Activated CD4-positive, CD25-positive, alpha-beta regulatory T cell treated with anti-CD3 and anti-CD28 coated beads, Interleukin-2, amount 50 U/mL, for 72 hours (primary cell): Measurements from ENCODE around the gene RERE.

Experiments used
- DNase-seq: peaks from one replicate; pipeline ENCODE4 v3.0.0; 2021

Gene RERE

DNA sequence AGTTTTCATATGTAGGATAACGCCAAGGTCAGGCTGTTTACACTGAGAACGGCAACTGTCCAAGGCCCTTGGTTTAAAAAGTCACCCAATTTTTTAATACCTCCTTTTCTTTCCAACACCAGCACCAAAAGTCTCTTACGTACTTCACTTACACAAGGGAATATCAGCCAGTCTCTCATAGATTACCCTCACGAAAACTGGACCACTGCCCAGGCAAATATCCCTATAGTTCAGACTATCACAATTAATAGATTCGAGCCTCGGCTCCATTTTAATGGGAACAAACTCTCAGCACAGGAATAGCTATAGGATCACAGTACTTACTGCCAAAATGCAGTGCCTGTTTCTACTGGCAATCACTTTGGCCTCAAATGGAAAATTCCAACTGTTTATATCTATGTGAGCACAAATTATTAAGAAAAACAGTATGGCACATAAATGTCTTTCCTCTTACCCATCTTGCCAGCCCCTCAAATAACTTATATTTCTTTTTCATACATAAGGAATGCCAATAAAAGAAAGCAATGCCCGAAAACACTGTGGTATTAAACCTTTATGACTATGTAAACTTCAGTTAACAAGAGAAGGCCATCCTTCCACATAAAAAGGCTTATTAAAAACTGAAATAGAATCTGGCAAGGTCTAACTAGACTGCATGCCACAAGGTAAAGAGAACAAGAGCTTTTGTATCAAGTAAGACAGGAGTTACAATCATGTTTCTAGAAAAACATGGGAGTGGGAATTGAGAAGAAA is 401.7 kb downstream of the RERE start:
- no peak for DNase-seq

DNA sequence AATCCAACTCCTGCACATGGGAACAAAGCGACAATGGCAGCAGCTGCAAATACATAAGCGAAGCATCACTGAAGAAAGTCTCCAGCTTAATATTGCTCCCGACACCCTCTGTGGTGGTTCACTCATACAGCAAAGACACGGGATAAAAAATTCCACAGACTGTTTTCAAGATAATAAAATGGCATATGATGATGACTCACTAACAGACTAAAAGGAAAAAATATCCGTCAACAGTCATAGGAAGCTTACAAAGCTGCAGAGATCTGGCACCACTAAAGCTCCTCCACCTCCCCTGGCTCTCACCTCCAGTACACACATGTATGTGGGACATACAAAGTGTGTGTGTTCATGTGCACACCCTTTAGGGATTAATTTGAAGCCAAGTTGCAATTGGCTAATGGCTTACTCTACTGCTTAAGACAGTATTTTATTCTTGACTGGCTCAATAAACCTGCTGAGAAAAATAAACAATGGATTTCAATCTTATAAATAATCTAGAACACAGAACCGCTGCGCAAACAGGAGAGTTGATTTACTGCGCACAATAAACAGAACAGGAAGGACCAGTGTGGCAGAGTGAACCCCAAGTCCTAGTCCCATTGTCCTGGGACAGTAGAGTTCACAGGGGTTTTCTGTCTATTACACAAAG is 405.1 kb downstream of the RERE start:
- no peak for DNase-seq

DNA sequence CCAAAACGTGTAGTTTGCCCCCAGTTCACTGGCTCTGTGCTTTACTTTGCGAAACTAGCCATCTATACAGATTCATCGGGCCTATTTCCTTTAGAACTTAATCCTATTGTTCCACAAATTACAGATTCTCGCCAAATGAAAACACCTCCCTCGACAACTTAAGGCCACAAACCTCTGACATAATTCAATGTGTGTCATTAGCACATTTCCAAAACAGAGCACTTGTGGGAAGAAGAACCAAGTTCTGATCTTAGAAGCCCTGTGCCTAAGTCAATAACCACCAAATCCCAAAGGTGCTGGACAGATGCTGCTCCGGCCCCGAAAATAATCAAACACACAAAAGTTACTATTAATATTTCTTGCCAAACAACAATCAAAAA is 405.6 kb downstream of the RERE start:
- DNase-seq: no peak

DNA sequence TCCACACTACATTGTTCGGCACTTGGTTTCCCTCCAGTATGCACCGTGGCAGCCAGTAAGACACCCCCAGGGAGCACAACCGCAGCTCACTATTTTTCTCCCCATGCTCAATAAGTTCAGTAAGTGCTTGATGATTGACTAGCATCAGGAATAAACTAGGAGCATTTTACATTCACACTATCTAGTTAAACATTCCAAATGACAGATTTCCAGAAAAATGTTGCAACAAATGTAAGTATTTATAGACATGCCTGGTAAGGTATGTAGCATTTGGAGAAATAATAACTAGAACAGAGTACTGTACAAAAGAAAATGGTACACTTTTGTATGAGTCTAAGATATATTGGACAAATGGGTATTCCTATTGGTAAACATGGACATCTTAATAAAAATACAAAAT is 406.6 kb downstream of the RERE start:
- no peak for DNase-seq

DNA sequence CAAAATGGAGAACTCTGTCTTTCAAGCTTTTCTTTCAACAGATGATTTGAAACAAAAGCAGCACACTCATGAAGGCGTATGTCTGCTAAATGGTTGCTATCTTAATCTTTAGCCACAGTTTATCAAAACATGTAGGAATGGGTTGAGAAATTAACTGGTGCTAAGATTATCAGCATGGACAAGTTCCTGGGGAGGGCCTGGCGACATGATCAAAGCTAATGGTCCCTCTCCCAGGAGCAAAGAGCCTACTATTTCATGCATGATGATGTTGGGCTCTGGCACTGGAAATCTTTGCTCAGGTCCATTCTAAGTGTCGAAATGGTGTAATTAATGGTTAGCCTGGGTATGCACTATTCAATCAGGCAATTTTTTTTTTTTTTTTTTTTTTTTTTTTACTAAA is 407.8 kb downstream of the RERE start:
- no peak for DNase-seq

DNA sequence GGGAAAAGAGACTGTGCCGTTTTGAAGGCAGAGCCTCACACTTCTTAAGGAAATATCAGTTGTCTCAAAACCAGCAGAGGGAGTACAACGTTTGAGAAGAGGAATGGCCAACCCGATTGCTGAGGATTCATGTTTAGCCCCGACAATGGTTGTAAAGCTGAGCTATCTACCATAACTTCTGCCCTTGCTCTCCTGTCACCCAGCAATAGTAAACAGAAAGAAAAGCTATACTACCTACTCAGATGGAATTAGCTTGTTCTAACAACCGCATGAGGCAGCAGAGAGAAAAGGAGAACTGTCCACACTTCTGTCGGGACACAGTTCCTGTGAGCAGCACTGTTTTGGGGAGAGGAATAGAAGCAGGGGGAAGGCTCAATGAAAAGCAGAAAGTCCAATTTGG is 408.3 kb downstream of the RERE start:
- no peak for DNase-seq

DNA sequence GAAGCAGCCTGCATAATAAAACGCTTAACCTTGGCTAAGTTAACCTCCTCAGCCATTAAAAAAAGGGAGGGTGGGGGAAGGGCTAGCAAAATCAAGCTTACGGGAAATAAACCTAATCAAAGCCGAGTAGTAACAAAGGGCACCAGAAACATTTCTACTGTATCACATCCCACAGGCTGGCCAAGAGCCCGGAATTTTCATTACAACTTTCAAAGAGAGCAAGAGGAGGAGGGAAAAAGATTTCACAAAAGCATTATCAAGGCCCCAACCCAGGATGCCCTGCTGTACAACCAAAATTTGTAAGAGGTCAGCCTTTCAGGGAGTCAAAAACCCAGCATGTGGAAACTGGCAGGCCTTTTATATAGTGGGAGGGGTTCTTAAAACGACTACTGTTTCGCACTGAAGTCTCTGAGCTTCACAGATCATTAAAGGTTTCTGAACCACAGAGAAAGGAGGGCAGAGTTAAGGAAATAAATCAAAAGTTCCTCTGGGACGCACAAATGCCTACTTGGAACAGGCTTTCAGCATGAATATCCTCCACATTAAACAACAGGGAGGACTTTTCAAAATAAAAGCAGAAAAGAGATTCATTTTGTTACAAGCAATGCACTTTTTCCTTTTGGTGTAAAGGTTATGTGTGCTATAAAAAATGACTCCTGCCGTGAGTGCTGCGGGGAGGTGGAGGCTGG is 409.1 kb downstream of the RERE start:
- DNase-seq: no peak

DNA sequence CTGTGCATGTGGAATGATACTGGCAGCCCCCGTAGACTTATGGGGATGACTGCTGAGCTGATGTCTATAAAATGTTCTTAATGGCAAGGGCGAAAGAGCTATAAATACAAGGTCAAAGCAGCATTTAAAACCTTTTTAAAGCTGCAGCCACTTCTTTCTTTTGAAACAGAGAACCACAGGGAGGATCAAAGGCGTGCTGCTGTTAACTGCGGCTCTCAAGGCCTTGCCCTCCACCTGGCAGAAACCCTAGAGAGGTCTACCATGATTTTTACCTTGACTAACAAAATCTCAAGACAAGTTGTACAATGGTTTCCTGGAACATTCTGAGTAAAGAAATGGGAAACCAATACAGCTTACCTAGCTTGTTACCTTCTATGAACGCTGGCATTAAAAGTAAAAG is 409.8 kb downstream of the RERE start:
- no peak for DNase-seq

DNA sequence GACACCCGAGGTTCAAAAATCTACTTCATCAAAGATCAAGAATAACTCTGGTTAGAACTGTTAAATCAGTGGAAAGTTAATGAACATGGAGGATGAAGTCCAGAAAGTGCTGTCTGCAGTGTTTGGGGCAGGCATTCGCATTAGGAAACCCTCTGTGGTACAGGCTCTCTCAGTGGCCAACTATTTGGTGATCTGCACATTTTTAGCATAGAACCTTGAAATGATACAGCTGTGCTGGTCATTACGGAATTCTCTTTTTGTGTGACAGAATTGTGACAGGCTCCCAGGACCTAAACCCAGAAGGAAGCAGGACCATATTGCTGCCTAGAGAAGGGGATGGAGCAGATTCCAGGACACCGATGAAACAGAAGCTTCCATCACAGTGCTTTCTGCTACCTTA is 410.5 kb downstream of the RERE start:
- DNase-seq: no peak

DNA sequence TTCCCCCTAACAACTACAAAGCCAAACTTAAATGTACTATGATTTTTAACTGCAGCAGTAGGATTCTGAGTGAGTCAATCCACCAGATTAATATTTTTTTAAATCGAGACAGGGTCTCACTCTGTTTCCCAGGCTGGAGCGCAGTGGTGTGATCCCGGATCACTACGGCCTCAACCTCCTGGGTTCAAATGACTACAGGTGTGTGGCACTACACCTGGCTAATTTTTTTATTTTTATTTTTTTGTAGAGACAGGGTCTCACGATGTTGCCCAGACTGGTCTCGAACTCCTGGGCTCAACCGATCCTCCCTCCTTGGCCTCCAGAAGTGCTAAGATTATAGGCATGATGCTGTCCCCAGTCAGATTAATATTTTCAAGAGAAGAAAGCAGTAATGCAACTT is 411.4 kb downstream of the RERE start:
- no peak for DNase-seq

DNA sequence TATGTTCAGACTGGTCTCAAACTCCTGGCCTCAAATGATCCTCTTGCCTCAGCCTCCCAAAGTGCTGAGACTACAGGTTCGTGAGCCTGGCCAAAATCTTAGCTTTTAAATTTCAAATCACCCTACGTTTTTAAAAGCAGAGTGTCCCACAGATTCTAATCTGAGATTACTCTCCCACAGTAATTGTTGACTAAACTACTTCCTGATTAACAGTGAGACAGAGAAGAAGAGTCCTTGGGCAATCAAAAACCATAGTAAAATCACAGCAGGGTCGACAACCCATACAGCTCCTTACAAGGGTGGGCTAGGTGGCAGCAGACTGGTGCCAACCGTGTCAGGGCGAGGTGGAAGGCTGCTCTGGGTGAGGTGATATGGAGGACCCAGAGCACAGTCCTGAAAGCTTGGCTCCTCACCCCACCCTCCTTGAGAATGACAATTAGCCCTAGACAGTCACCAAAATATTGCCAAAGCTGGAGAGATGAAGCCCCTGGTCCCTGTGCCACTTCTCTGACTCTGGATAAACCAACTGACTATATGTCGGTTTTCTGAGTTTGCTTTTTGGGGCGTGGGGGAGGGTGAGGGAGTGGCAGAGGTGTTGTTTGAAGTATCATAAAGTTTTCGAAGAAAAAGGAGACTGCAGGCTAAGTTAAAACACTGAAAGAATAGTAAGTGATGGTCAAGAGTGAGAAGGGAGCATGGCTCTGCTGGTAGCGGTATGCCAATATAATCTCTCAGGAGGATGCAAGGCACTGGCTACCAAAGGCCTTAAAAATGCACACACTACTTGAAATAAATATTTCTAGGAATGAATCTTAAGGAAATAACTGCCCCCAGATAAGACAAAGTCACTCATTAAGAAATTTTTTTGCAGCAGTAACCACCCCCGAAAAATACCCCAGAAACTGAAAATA is 412.7 kb downstream of the RERE start:
- DNase-seq: no peak

DNA sequence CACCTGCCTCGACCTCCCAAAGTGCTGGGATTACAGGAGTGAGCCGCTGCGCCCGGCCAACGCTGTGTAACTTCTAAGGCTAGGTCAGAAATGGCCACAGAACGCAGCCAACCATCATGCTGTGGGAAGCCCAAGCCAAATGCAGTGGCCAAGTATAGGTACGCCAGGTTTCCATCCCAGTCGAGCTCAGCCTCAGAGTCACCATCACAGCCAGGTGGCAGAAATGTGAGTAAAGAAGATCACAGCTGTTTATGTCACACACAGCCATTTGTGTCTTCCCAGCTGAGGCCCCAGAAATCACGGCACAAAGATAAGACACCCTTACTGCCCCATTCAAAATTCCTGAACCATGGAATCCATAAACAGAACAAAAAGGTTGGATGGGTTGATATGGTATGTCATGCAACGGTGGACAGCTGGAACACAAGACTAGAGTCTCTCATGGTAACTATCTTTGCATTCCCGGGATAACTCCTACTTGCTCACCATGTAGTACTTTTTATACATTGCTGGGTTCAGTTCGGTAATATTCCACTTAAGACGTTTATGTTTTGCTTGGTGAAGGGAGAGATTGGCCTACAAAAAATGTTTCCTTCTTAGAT is 415.2 kb downstream of the RERE start:
- no peak for DNase-seq

DNA sequence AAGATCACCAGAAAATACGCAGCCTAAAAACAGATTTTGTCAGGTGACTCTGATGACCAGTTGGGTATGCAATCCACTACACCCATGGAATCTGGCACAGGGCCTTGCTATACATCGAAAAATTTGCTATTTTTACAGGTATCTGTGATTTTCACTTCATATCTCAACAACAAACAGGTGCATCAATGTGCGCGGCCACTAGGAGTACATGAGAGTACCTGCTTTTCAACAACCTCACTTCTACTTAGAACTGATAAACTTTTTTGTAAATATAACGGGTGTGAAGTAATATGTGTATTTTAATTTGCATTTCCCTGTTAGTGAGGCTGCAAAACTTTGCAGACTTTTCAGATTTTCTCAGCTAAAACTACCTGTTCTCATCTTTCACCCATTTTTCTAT is 418.8 kb downstream of the RERE start:
- DNase-seq: no peak

DNA sequence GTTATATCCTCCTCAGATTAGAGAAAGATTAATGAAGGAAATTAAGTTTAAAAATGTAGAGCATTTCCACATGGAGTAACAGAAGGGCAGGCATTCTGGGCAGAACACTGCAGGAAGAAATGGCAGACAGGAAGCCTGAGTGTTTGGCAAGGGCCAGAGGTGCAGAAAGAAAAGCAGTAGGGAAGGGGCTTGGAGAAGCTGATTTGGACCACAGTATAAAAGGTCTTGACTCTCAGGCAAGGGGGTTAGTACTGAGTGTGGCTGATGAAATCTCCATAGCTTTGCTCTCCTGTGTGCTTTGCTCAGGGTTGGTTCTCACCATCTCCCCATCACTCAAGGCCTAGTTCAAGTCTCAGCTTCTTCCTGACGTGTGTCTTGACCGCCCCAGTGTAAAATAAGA is 419.4 kb downstream of the RERE start:
- DNase-seq: no peak

DNA sequence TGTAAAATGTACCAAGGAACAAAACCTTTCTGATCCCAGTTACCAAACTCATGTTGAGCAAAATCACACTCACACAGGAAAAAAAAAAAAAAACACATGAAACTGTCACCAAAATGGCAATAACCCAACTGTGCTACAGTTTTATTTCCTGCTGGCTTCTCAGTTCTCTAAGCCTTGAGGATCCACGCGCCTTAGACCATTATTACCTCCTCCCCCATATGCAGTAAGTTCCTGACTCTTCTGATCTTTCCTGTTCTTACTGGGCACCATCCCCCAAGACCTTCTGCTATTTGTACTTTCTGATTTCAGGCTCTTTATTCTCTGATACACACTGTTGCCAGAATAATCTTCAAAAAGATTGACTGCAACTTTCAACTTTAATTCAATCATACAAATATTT is 419.9 kb downstream of the RERE start:
- no peak for DNase-seq

DNA sequence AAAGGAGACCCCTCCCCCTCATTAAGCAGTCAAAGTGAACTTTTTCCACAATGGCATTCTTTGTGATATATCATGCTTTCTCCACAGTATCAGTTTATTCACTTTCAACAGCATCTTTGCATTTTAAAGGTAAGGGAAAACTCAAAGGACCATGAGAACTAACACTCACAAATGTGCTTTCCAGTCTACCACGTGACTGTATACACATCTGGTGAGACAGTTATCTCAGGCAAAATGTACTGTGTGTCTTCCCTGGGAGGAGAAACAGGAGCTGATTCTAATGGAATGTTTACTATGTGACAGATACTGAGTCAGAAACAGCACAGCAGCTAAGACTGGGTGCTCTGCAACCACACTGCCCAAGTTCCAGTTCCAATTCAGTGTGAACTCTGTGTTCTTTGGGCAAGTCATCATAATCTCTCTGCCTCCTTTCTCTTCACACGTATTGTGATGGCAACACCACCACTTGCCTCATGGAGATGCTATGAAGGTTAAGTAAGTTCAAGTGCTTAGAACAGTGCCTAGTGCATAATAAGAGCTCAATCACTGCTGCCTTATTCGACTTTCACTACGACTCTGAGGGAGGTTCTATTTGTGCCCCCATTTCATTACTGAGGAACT is 420.5 kb downstream of the RERE start:
- DNase-seq: no peak

DNA sequence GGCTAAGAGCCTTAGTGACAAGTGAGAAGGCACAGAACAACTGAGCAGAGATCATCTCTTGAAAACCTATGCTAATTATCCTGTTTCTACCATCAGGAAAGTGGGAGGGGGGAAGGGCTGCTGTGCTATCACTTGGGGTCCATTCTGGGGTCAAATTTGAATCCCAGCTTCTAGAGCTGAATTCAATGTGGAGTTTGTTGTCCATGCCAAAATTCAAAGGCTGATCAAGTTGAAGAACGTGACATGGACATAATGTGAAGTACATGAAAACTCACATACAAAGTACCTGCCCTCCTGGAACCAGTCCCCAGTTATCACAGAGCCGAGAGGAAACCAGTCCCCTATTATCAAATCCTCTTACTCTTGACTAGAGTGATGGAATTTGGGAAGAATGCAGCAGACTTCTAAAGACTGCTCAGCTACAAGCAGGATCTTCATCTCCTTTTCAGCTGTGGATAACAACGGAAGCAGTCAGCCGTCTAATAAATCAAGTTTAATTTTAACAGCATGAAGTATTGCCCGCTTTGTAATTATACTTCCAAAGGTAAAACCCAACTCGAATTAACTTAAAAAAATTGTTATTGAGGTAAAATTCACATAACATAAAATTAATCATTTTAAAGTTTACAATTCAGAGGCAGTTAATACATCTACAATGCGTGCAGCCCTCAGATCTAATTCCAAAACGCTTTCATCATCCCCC is 421.2 kb downstream of the RERE start:
- no peak for DNase-seq

DNA sequence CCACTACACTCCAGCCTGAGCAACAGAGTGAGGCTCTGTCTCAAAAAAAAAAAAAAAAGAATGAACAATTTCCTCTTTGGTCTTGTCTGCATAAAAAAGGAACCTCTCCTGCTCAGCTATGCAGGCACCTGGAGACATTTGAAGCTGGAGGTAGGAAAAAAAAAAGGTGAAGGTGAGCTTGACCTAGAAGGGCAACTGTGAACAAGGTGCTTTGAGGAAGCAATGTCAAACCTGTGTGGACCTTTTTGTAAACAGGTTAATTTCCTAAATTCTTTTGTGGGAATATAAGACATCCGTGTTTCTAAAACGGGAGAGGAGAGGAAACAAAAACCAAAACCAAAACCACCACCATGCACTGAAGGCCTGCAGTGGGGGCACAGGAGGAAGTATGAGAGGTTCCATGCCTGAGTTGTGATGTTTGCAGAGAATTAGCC is 422.0 kb downstream of the RERE start:
- DNase-seq: no peak

DNA sequence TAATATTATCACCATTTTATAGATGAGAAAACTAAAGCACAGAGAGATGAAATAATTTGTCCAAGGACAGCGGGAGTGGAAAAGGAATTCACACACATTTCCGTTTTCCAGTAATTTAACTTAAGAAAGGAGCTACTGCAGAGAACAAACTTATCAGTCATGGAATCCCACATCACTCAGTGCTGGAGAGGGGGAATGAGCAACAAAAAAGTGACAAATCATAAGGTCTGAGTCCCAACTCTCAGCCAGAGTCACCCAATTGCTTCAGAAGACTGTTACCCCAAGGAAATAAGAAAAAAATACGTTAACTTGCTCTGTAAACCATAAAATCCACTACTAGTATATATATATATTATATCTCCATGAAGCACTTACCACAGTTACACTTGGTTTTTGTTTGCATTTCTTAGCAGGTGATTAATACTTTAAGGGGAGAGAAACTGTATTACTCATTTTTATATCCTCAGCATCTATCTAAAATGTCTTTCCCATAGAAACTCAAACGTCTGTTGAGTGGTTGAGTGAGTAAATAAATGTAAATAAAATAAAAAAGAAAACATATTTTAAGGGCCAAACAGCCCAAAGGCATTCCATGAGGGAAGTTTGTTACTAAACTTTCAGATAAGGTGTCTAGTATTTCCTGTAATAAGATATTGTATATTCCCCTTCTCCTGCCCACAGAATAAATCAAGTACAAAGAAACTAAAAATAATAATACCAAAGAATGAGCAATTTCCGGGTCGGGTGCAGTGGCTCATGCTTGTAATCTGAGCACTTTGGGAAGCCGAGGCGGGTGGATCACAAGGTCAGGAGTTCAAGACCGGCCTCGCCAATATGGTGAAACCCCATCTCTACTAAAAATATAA is 422.8 kb downstream of the RERE start:
- DNase-seq: peak; percentile 39

DNA sequence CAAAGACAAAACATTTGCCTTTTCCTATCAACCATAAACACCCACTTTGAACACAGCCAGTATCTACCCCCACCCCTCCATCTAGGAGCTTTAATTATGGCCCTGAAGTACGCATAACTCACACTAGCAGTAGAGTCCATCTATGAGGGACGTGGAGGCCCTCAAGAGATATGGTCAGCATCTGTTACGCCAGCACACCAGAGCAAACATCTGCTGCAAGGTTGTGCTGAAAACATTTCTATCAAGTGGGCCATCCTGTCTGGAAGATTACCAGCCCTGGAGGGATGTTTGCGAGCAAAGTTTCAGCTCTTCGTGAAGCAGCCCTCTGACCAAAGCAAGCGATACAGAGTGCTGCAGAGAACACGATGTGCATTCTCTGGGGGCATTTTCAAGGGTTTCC is 424.9 kb downstream of the RERE start:
- no peak for DNase-seq

DNA sequence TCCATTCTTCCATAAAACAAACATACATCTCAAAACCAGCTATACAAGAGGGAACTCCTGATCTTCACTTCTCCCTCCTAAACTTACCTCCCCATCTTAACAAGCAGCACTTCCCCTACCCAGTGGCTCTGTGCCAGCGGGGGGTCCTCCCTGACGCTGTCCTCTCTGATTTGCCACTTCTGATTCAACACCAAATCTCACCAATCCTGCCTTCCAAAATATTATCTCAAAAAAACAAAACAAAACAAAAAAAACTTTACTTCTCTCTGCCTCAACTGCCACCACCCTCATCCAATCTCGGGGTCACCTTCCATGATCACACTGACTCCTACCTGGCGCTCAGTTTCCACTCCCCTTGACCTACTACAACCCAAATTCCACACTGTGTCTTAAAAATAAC is 426.7 kb downstream of the RERE start:
- no peak for DNase-seq
